Measurements from ENCODE around the gene CLDND2. TPM values are rescaled to one million over a fixed set of nuclear protein-coding genes. Genes with fewer than 3 reads are reported as not detected.

Gene CLDND2
- total RNA-seq, 2 experiments from 2014 or later: 0.60 to 0.84 TPM

- Histone ChIP-seq H3K27me3 (ENCODE audit: control insufficient read depth in 1 of 2, insufficient read depth in 2 of 2, low read length in 2 of 2) (peaks cover 48 to 50% of the 10 kb centered on the region in 2 experiments), H3K4me3 (ENCODE audit: low read length) (no peak overlapping the region), H3K9me3 (ENCODE audit: control insufficient read depth in 1 of 2, insufficient read depth in 1 of 2, low read length in 2 of 2) (peaks cover 0 to 22% of the 10 kb centered on the region in 2 experiments), H3K36me3 (ENCODE audit: insufficient read depth, low read length) (no peaks in the 10 kb centered on the region), H3K4me1 (ENCODE audit: insufficient read depth, low read length) (peaks cover 13% of the 10 kb centered on the region), H3K27ac (ENCODE audit: low read depth in 1 of 2, low read length in 2 of 2) (no peak overlapping the region)
- ChIA-PET CTCF (no interaction called here), POLR2A (no interaction called here)
- Mint-ChIP-seq H3K36me3 (ENCODE audit: low read depth) (no peaks in the 10 kb centered on the region), H3K27ac (no peak overlapping the region), H3K4me1 (ENCODE audit: low read depth) (no peaks in the 10 kb centered on the region), H3K4me3 (no peak overlapping the region), H3K9me3 (no peaks in the 10 kb centered on the region), H3K27me3 (peaks cover 85% of the 10 kb centered on the region)
- ATAC-seq (ENCODE audit: poor library complexity) (no peak), DNase-seq (no peak)
- intact Hi-C loops (cut with DNase I, micrococcal nuclease): no loop called here
- no peak for TF ChIP-seq CTCF (IDR thresholded peaks at IDR 0.05)
Observed at GRCh38 chr19:51326216-51327065, 42.4 kb downstream of the CLDND2 start.

- Mint-ChIP-seq H3K27me3 (peaks cover 86% of the 10 kb centered on the region), H3K4me3 (no peak overlapping the region)
- CTCF ChIA-PET: no interaction called here
Observed at GRCh38 chr19:51325161-51325976, 43.4 kb downstream of the CLDND2 start.

GRCh38 chr19:51324167-51324481 lies 44.7 kb downstream of the CLDND2 start:
- Mint-ChIP-seq H3K36me3 (ENCODE audit: low read depth) (no peaks in the 10 kb centered on the region), H3K9me3 (no peaks in the 10 kb centered on the region), H3K27ac (no peak overlapping the region), H3K27me3 (peaks cover 81% of the 10 kb centered on the region), H3K4me3 (no peak overlapping the region), H3K4me1 (ENCODE audit: low read depth) (no peaks in the 10 kb centered on the region)
- ChIA-PET POLR2A (no interaction called here), CTCF (no interaction called here)
- no peak for ATAC-seq (ENCODE audit: poor library complexity)
- Histone ChIP-seq H3K4me1 (ENCODE audit: insufficient read depth, low read length) (peaks cover 13% of the 10 kb centered on the region), H3K4me3 (ENCODE audit: low read length) (no peak overlapping the region), H3K27me3 (ENCODE audit: control insufficient read depth in 1 of 2, insufficient read depth in 2 of 2, low read length in 2 of 2) (peaks cover 33 to 41% of the 10 kb centered on the region in 2 experiments), H3K9me3 (ENCODE audit: control insufficient read depth in 1 of 2, insufficient read depth in 1 of 2, low read length in 2 of 2) (peaks cover 0 to 24% of the 10 kb centered on the region in 2 experiments), H3K36me3 (ENCODE audit: insufficient read depth, low read length) (no peaks in the 10 kb centered on the region), H3K27ac (ENCODE audit: low read depth in 1 of 2, low read length in 2 of 2) (no peak overlapping the region)
- DNase-seq: no peak
- intact Hi-C loops (cut with DNase I, micrococcal nuclease): no loop called here
- no peak for TF ChIP-seq CTCF (IDR thresholded peaks at IDR 0.05)

More at GRCh38 chr19:51325161-51325976, 43.4 kb downstream of the CLDND2 start:
- POLR2A ChIA-PET: no interaction called here
- H3K27ac ChIP-seq (ENCODE audit: low read depth in 1 of 2, low read length in 2 of 2): no peak overlapping the region
- intact Hi-C loops (cut with DNase I, micrococcal nuclease): no loop called here
- no peak overlapping the region for H3K4me3 ChIP-seq (ENCODE audit: low read length)
- DNase-seq (peak in 3 of 14 experiments; percentile 10 to 55 (median 43)), ATAC-seq (ENCODE audit: poor library complexity) (peak; percentile 45)
- peaks cover 13% of the 10 kb centered on the region for H3K4me1 ChIP-seq (ENCODE audit: insufficient read depth, low read length)
- H3K36me3 ChIP-seq (ENCODE audit: insufficient read depth, low read length): no peaks in the 10 kb centered on the region
- Mint-ChIP-seq H3K9me3 (no peaks in the 10 kb centered on the region), H3K36me3 (ENCODE audit: low read depth) (no peaks in the 10 kb centered on the region), H3K4me1 (ENCODE audit: low read depth) (no peaks in the 10 kb centered on the region), H3K27ac (no peak overlapping the region)
- H3K27me3 ChIP-seq (ENCODE audit: control insufficient read depth in 1 of 2, insufficient read depth in 2 of 2, low read length in 2 of 2): peaks cover 43 to 50% of the 10 kb centered on the region in 2 experiments
- H3K9me3 ChIP-seq (ENCODE audit: control insufficient read depth in 1 of 2, insufficient read depth in 1 of 2, low read length in 2 of 2): peaks cover 0 to 21% of the 10 kb centered on the region in 2 experiments
- TF ChIP-seq CTCF (IDR thresholded peaks at IDR 0.05): no peak
